DOHH2 (cell line): ENCODE measurements around the gene RFPL2.

Experiments used
- EZH2phosphoT487 ChIP-seq: fragments of 200-600 bp; sonication (generic); IDR thresholded peaks from 2 replicates; pipeline ENCODE4 v1.6.1; 2017; ENCODE audit warnings: borderline replicate concordance, mild to moderate bottlenecking, antibody characterized with exemption, low read length, moderate library complexity, mixed read lengths
- TF ChIP-seq, protein P1 (sequence below): fragments of 200-600 bp; sonication (generic); IDR thresholded peaks from one replicate; pipeline ENCODE4 v1.5.1; 2014; ENCODE audit warnings: antibody characterized with exemption, mild to moderate bottlenecking, low read depth, low read length; ENCODE audit not compliant: poor library complexity, severe bottlenecking

DNA sequence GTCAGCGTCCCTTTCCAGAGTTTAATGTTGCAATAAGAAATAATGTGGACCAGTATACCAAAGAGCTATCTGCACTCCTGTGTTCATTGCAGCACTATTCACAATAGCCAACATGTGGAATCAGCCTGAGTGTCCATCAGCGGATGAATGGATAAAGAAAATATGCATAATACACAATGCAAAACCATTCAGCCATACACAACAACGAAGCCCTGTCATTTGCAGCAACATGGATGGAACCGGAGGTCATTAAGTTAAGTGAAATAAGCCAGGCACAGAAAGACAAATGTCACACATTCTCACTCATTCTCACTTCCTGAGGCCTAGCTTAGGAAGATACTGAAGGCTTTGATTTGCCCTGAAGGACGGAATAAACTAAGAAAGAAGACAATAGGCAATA, 28.2 kb upstream of the RFPL2 start:
- TF ChIP-seq, protein P1, sequence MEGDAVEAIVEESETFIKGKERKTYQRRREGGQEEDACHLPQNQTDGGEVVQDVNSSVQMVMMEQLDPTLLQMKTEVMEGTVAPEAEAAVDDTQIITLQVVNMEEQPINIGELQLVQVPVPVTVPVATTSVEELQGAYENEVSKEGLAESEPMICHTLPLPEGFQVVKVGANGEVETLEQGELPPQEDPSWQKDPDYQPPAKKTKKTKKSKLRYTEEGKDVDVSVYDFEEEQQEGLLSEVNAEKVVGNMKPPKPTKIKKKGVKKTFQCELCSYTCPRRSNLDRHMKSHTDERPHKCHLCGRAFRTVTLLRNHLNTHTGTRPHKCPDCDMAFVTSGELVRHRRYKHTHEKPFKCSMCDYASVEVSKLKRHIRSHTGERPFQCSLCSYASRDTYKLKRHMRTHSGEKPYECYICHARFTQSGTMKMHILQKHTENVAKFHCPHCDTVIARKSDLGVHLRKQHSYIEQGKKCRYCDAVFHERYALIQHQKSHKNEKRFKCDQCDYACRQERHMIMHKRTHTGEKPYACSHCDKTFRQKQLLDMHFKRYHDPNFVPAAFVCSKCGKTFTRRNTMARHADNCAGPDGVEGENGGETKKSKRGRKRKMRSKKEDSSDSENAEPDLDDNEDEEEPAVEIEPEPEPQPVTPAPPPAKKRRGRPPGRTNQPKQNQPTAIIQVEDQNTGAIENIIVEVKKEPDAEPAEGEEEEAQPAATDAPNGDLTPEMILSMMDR: no peak
- TF ChIP-seq EZH2phosphoT487: no peak
